Liver (tissue), 9 donors: ENCODE measurements around the gene LRRC72. TPM values are rescaled to one million over a fixed set of nuclear protein-coding genes. Genes with fewer than 3 reads are reported as not detected.

Experiments used
- DNase-seq: peaks from one replicate; pipeline ENCODE4 v3.0.0-alpha.2; 2017; ENCODE audit warnings: low spot score
- H3K27ac ChIP-seq, 2 donors: one replicate each; pipeline ENCODE4 v1.7.0; 2013; ENCODE audit warnings: inconsistent platforms in 2 of 2, low read length in 2 of 2, control low read depth in 1 of 2, low read depth in 1 of 2, mild to moderate bottlenecking in 1 of 2
- H3K27me3 ChIP-seq, 4 donors: one replicate each; pipeline versions ENCODE4 v1.6.1 to v1.7.0; 2013; ENCODE audit warnings: low read length in 3 of 4, inconsistent platforms in 1 of 4, mild to moderate bottlenecking in 1 of 4, moderate library complexity in 1 of 4; ENCODE audit not compliant: control insufficient read depth in 4 of 4, insufficient read depth in 4 of 4
- H3K36me3 ChIP-seq, 4 donors: one replicate each; pipeline versions ENCODE4 v1.6.1 to v1.7.0; 2013; ENCODE audit warnings: low read length in 3 of 4, mild to moderate bottlenecking in 3 of 4, low read depth in 1 of 4, moderate library complexity in 1 of 4; ENCODE audit not compliant: control insufficient read depth in 4 of 4, insufficient read depth in 3 of 4
- H3K4me1 ChIP-seq, 4 donors: one replicate each; pipeline versions ENCODE4 v1.6.1 to v1.7.0; 2013; ENCODE audit warnings: low read length in 3 of 4, mild to moderate bottlenecking in 3 of 4, moderate library complexity in 1 of 4; ENCODE audit not compliant: control insufficient read depth in 4 of 4, insufficient read depth in 4 of 4
- H3K4me3 ChIP-seq, 3 donors: one replicate each; pipeline versions ENCODE4 v1.6.1 to v1.7.0; 2013; ENCODE audit warnings: low read length in 3 of 3, control low read depth in 1 of 3, low read depth in 1 of 3, mild to moderate bottlenecking in 1 of 3
- H3K9ac ChIP-seq, 2 donors: one replicate each; pipeline ENCODE4 v1.7.0; 2013; ENCODE audit warnings: low read length in 2 of 2, mild to moderate bottlenecking in 2 of 2, moderate library complexity in 2 of 2, control low read depth in 1 of 2, low read depth in 1 of 2
- H3K9me3 ChIP-seq, 4 donors: one replicate each; pipeline versions ENCODE4 v1.6.1 to v1.7.0; 2013; ENCODE audit warnings: low read length in 3 of 4; ENCODE audit not compliant: control insufficient read depth in 4 of 4
- EGR1 ChIP-seq, 2 donors: IDR thresholded peaks; 2 replicates each; pipeline ENCODE4 v1.6.1; 2016 to 2018; ENCODE audit warnings: antibody characterized with exemption in 2 of 2, low read depth in 2 of 2
- FOXA1 ChIP-seq: IDR thresholded peaks from 2 replicates; pipeline ENCODE4 v1.6.1; 2016; ENCODE audit warnings: antibody characterized with exemption
- FOXA2 ChIP-seq: IDR thresholded peaks from 2 replicates; pipeline ENCODE4 v1.6.1; 2016; ENCODE audit warnings: antibody characterized with exemption
- GABPA ChIP-seq, 2 donors: IDR thresholded peaks in 1 of 2; conservative IDR thresholded peaks in 1 of 2; 2 replicates each; pipeline ENCODE4 v1.6.1; 2016; ENCODE audit warnings: antibody characterized with exemption in 2 of 2, mild to moderate bottlenecking in 1 of 2, moderate library complexity in 1 of 2
- HNF4A ChIP-seq, 2 donors: conservative IDR thresholded peaks; 2 replicates each; pipeline ENCODE4 v1.6.1; 2016; ENCODE audit warnings: antibody characterized with exemption in 2 of 2, mild to moderate bottlenecking in 2 of 2
- HNF4G ChIP-seq: IDR thresholded peaks from 2 replicates; pipeline ENCODE4 v1.6.1; 2016; ENCODE audit warnings: antibody characterized with exemption
- JUND ChIP-seq, 2 donors: IDR thresholded peaks; 2 replicates each; pipeline ENCODE4 v1.6.1; 2016; ENCODE audit warnings: antibody characterized with exemption in 2 of 2
- NR2F2 ChIP-seq: IDR thresholded peaks from 2 replicates; pipeline ENCODE4 v1.6.1; 2016; ENCODE audit warnings: antibody characterized with exemption
- RAD21 ChIP-seq, 2 donors: IDR thresholded peaks; 2 replicates each; pipeline ENCODE4 v1.6.1; 2016; ENCODE audit warnings: antibody characterized with exemption in 2 of 2, mild to moderate bottlenecking in 2 of 2
- RXRA ChIP-seq, 2 donors: IDR thresholded peaks; 2 replicates each; pipeline ENCODE4 v1.6.1; 2017 to 2018; ENCODE audit warnings: antibody characterized with exemption in 2 of 2, mild to moderate bottlenecking in 1 of 2
- SP1 ChIP-seq: IDR thresholded peaks from 2 replicates; pipeline ENCODE4 v1.6.1; 2018; ENCODE audit warnings: antibody characterized with exemption, mild to moderate bottlenecking
- TAF1 ChIP-seq: conservative IDR thresholded peaks from 2 replicates; pipeline ENCODE4 v1.6.1; 2016; ENCODE audit warnings: antibody characterized with exemption, mild to moderate bottlenecking
- YY1 ChIP-seq: IDR thresholded peaks from 2 replicates; pipeline ENCODE4 v1.6.1; 2016; ENCODE audit warnings: antibody characterized with exemption, mild to moderate bottlenecking
- WGBS: extraction: QIAGEN DNeasy Blood & Tissue Kit; methylation state at CpG from one replicate; pipeline ENCODE4 v1.1.7; 2013; 5-methylcytosine and 5-hydroxymethylcytosine counted together
- polyA plus RNA-seq, 2 donors: library from polyadenylated mRNA; stranded (reverse) in 1 of 2; unstranded in 1 of 2; fragments of 200-250 nt in 1 of 2; fragments of >200 nt in 1 of 2; fragmentation: Nextera tagmentation in 1 of 2; extraction: Ambion mirVana in 1 of 2; gene quantifications; one replicate each; pipeline versions ENCODE4 v1.2.1 to v1.2.3, GENCODE V29; 2013 to 2015
- total RNA-seq, 2 donors: library from RNA; depleted of rRNA; stranded (reverse); fragments of >200 nt; gene quantifications; one replicate each; pipeline ENCODE4 v1.2.3, GENCODE V29; 2014
- TF ChIP-seq, protein P1 (sequence below): fragments of 150-350 bp; IDR thresholded peaks from 2 replicates; pipeline ENCODE4 v1.5.1; 2017; ENCODE audit warnings: improper control_type of control experiment, low read depth, low read length; ENCODE audit not compliant: missing input control
- TF ChIP-seq, protein P2 (sequence below): IDR thresholded peaks from 2 replicates; pipeline ENCODE4 v1.6.1; 2016; ENCODE audit warnings: antibody characterized with exemption
- TF ChIP-seq, protein P3 (sequence below): IDR thresholded peaks from 2 replicates; pipeline ENCODE4 v1.6.1; 2016; ENCODE audit warnings: antibody characterized with exemption
- TF ChIP-seq, protein P4 (sequence below): IDR thresholded peaks from 2 replicates; pipeline ENCODE4 v1.6.1; 2016; ENCODE audit warnings: antibody characterized with exemption, mild to moderate bottlenecking
- TF ChIP-seq, protein P5 (sequence below): IDR thresholded peaks from 2 replicates; pipeline ENCODE4 v1.6.1; 2016; ENCODE audit warnings: antibody characterized with exemption
- donor health status: healthy.
- donor health status: healthy.
- donor health status: healthy.
- donor health status: healthy.
- donor health status: healthy.

The LRRC72 gene
- total and polyA plus RNA-seq, 4 donors: not detected

DNA sequence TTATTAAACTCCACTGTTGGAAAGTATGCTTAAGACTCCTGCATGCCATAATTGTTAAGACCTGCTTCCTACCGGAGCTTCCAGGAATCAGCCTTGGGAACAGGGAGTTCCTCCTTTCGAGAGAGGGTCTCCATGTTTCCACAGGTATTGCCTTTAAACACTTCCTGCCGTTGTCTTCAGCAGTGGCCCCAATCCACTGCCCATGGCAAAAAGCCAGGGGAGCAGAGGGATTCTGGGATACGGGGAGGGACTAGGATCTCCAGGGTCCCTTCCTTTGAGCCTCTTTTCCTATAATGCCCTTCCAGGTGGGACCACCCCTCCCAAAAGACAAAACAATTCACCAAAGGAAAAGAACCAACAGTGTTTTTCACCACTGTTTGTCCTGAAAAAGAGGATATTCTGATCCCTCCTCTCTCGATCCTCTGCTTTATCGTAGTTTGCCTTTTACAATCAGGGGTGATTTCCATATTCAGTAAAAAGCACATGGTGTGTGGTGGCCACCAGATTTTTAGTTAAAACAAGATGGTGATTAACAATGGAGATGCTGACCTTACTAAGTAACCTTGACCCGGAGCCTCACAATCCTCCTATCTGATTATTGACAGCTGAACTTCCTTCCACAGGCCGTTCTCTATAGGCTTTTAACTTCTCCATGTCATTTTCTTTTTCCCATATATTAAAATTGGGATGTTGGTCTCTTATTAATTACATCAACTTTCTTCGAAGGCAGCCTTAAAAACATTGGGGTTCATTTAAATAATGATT lies 36.0 kb downstream of the LRRC72 start (continued):
- TF ChIP-seq, protein P1, sequence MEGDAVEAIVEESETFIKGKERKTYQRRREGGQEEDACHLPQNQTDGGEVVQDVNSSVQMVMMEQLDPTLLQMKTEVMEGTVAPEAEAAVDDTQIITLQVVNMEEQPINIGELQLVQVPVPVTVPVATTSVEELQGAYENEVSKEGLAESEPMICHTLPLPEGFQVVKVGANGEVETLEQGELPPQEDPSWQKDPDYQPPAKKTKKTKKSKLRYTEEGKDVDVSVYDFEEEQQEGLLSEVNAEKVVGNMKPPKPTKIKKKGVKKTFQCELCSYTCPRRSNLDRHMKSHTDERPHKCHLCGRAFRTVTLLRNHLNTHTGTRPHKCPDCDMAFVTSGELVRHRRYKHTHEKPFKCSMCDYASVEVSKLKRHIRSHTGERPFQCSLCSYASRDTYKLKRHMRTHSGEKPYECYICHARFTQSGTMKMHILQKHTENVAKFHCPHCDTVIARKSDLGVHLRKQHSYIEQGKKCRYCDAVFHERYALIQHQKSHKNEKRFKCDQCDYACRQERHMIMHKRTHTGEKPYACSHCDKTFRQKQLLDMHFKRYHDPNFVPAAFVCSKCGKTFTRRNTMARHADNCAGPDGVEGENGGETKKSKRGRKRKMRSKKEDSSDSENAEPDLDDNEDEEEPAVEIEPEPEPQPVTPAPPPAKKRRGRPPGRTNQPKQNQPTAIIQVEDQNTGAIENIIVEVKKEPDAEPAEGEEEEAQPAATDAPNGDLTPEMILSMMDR: no peak
- TF ChIP-seq JUND (IDR thresholded peaks at IDR 0.05) (no peak), SP1 (no peak), GABPA (IDR thresholded peaks at IDR 0.05 in 1 of 2, conservative IDR thresholded peaks at IDR 0.05 in 1 of 2) (no peak), FOXA1 (no peak), RAD21 (IDR thresholded peaks at IDR 0.05) (no peak), NR2F2 (no peak), FOXA2 (no peak)
- TF ChIP-seq, protein P2, sequence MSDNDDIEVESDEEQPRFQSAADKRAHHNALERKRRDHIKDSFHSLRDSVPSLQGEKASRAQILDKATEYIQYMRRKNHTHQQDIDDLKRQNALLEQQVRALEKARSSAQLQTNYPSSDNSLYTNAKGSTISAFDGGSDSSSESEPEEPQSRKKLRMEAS: no peak

DNA sequence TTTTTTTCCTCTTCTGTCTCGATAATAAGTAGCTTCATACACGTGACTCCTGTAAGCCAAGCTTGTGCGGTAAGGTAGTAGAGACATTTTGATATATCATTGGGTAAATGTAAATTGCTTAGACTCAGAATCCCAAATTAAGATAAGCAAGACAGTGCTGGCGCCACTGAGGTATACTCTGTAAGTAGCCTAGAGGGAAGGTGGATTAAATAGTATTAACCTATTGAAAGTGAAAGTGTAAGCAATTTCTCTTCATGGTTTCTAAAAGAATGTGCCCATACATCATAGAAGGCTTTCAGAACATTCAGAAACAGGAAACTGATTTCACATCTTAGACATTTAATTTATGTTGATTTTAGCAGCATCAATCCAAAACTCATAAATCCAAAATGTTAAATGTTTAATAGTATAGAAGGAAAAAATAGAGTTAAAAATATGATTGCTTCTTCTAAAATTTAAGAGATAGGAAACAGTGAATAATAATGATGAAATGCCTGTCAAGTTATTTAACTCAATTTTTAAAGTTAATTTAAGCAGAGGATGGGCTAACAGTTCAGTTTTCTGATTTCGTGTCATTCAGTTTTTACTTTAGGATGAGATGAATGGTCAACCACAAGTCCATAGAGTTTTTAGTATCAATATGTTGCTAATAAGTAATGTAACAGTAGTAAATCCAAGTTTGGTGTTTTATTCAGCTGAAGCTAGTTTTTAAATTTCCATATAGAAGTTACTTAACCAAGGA lies 36.8 kb downstream of the LRRC72 start:
- no peak for DNase-seq
- H3K27me3 ChIP-seq: no peaks in the 10 kb centered on the region
- H3K4me3 ChIP-seq: no peak overlapping the region
- no peaks in the 10 kb centered on the region for H3K36me3 ChIP-seq
- no peak overlapping the region for H3K9ac ChIP-seq
- no peaks in the 10 kb centered on the region for H3K4me1 ChIP-seq
- TF ChIP-seq YY1: no peak
- TF ChIP-seq, protein P3, sequence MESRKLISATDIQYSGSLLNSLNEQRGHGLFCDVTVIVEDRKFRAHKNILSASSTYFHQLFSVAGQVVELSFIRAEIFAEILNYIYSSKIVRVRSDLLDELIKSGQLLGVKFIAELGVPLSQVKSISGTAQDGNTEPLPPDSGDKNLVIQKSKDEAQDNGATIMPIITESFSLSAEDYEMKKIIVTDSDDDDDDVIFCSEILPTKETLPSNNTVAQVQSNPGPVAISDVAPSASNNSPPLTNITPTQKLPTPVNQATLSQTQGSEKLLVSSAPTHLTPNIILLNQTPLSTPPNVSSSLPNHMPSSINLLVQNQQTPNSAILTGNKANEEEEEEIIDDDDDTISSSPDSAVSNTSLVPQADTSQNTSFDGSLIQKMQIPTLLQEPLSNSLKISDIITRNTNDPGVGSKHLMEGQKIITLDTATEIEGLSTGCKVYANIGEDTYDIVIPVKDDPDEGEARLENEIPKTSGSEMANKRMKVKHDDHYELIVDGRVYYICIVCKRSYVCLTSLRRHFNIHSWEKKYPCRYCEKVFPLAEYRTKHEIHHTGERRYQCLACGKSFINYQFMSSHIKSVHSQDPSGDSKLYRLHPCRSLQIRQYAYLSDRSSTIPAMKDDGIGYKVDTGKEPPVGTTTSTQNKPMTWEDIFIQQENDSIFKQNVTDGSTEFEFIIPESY: no peak
- TF ChIP-seq RXRA (IDR thresholded peaks at IDR 0.05): no peak
- no peak for TF ChIP-seq GABPA (IDR thresholded peaks at IDR 0.05 in 1 of 2, conservative IDR thresholded peaks at IDR 0.05 in 1 of 2)
- TF ChIP-seq, protein P4, sequence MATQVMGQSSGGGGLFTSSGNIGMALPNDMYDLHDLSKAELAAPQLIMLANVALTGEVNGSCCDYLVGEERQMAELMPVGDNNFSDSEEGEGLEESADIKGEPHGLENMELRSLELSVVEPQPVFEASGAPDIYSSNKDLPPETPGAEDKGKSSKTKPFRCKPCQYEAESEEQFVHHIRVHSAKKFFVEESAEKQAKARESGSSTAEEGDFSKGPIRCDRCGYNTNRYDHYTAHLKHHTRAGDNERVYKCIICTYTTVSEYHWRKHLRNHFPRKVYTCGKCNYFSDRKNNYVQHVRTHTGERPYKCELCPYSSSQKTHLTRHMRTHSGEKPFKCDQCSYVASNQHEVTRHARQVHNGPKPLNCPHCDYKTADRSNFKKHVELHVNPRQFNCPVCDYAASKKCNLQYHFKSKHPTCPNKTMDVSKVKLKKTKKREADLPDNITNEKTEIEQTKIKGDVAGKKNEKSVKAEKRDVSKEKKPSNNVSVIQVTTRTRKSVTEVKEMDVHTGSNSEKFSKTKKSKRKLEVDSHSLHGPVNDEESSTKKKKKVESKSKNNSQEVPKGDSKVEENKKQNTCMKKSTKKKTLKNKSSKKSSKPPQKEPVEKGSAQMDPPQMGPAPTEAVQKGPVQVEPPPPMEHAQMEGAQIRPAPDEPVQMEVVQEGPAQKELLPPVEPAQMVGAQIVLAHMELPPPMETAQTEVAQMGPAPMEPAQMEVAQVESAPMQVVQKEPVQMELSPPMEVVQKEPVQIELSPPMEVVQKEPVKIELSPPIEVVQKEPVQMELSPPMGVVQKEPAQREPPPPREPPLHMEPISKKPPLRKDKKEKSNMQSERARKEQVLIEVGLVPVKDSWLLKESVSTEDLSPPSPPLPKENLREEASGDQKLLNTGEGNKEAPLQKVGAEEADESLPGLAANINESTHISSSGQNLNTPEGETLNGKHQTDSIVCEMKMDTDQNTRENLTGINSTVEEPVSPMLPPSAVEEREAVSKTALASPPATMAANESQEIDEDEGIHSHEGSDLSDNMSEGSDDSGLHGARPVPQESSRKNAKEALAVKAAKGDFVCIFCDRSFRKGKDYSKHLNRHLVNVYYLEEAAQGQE: no peak
- no peak for TF ChIP-seq FOXA1
- no peak for TF ChIP-seq JUND (IDR thresholded peaks at IDR 0.05)
- no peak for TF ChIP-seq FOXA2
- TF ChIP-seq, protein P5, sequence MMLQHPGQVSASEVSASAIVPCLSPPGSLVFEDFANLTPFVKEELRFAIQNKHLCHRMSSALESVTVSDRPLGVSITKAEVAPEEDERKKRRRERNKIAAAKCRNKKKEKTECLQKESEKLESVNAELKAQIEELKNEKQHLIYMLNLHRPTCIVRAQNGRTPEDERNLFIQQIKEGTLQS: no peak
- no peak for TF ChIP-seq RAD21 (IDR thresholded peaks at IDR 0.05)
- TF ChIP-seq, protein P1: no peak
- TF ChIP-seq, protein P2: no peak
- no peak for TF ChIP-seq HNF4A (conservative IDR thresholded peaks at IDR 0.05)
- no peak for TF ChIP-seq NR2F2
- TF ChIP-seq HNF4G: no peak
- TF ChIP-seq SP1: no peak
- TF ChIP-seq EGR1 (IDR thresholded peaks at IDR 0.05; ENCODE audit: low read depth in 2 of 2): no peak
- no peak for TF ChIP-seq TAF1
- 71% methylated on average over 5 of the region's 5 CpGs for WGBS
- H3K9me3 ChIP-seq: no peaks in the 10 kb centered on the region
- no peak overlapping the region for H3K27ac ChIP-seq
